ENCODE data around the gene KLF11. TPM values are rescaled to one million over a fixed set of nuclear protein-coding genes. Genes with fewer than 3 reads are reported as not detected.
"Not testable (repeated sequence)": the region's sequence is repeated elsewhere in the genome, so short reads cannot be mapped to it uniquely, and the experiment has no call there.

KLF11 gene
- total and polyA plus RNA-seq, 8 donors: 4.1 to 21.6 (median 12.0) TPM

- no peak for DNase-seq
- intact Hi-C loops (cut with DNase I; ENCODE audit: low total_unique reads): no loop called here
- Histone ChIP-seq H3K9me3 (no peaks in the 10 kb centered on the region), H3K4me3 (no peak overlapping the region), H3K4me1 (peaks cover 5 to 19% (median 13%) of the 10 kb centered on the region in 4 donors), H3K36me3 (no peaks in the 10 kb centered on the region), H3K27me3 (peaks cover 0 to 39% (median 16%) of the 10 kb centered on the region in 3 donors), H3K27ac (no peak overlapping the region)
- 51 to 73% (median 57%) methylated on average over 8 of the region's 8 CpGs for WGBS, 5 donors
- no peak for TF ChIP-seq EP300 (IDR thresholded peaks at IDR 0.05)
- no peak for TF ChIP-seq POLR2AphosphoS5 (IDR thresholded peaks at IDR 0.05)
- TF ChIP-seq POLR2A (IDR thresholded peaks at IDR 0.05): no peak
- no peak for TF ChIP-seq CTCF (IDR thresholded peaks at IDR 0.05)
Measured at GRCh38 chr2:10087360-10087759, 44.0 kb downstream of the KLF11 start.

- Histone ChIP-seq H3K36me3 (no peaks in the 10 kb centered on the region), H3K4me1 (peaks cover 5 to 15% (median 10%) of the 10 kb centered on the region in 4 donors), H3K9me3 (no peaks in the 10 kb centered on the region), H3K27me3 (peaks cover 0 to 37% (median 7%) of the 10 kb centered on the region in 3 donors), H3K27ac (no peak overlapping the region), H3K4me3 (no peak overlapping the region)
- intact Hi-C loops (cut with DNase I; ENCODE audit: low total_unique reads): no loop called here
- no peak for DNase-seq
- TF ChIP-seq EP300 (IDR thresholded peaks at IDR 0.05) (no peak), CTCF (IDR thresholded peaks at IDR 0.05) (no peak), POLR2A (IDR thresholded peaks at IDR 0.05) (no peak), POLR2AphosphoS5 (IDR thresholded peaks at IDR 0.05) (no peak)
- 29 to 53% (median 47%) methylated on average over 5 of the region's 5 CpGs for WGBS, 5 donors
Measured at GRCh38 chr2:10089565-10090190, 46.3 kb downstream of the KLF11 start.

GRCh38 chr2:10091182-10091888, 48.0 kb downstream of the KLF11 start:
- peak in 1 of 2 donors; percentile 51 for DNase-seq
- Histone ChIP-seq H3K27ac (no peak overlapping the region), H3K9me3 (no peaks in the 10 kb centered on the region), H3K4me1 (peaks cover 5 to 15% (median 10%) of the 10 kb centered on the region in 4 donors), H3K4me3 (peak overlapping the region; percentile 26 to 50 (median 36)), H3K36me3 (no peaks in the 10 kb centered on the region), H3K27me3 (peaks cover 0 to 34% (median 7%) of the 10 kb centered on the region in 3 donors)
- TF ChIP-seq EP300 (IDR thresholded peaks at IDR 0.05) (no peak), CTCF (IDR thresholded peaks at IDR 0.05) (no peak), POLR2AphosphoS5 (IDR thresholded peaks at IDR 0.05) (no peak), POLR2A (IDR thresholded peaks at IDR 0.05) (no peak)
- intact Hi-C loops (cut with DNase I; ENCODE audit: low total_unique reads): no loop called here
- WGBS, 5 donors: 26 to 55% (median 31%) methylated on average over 9 to 52 of the region's 52 CpGs

- Histone ChIP-seq H3K27me3 (peaks cover 0 to 34% (median 7%) of the 10 kb centered on the region in 3 donors), H3K4me3 (peak overlapping the region in 2 of 4 donors; percentile 39 to 50), H3K4me1 (peaks cover 5 to 15% (median 10%) of the 10 kb centered on the region in 4 donors)
- intact Hi-C loops (cut with DNase I; ENCODE audit: low total_unique reads); H3K36me3 ChIP-seq; H3K9me3 ChIP-seq; H3K27ac ChIP-seq; DNase-seq: not testable (repeated sequence)
- WGBS, 5 donors: 96 to 100% (median 98%) methylated on average over 2 of the region's 2 CpGs
Measured at GRCh38 chr2:10091889-10092244, 48.5 kb downstream of the KLF11 start.

Measured in stomach (tissue), 9 donors.